ENCODE data around the gene SETD5. TPM values are rescaled to one million over a fixed set of nuclear protein-coding genes. Genes with fewer than 3 reads are reported as not detected.

SETD5 gene
- total RNA-seq, 1 donor from 2014 or later: 167 TPM

GRCh38 chr3:9507586-9508578 lies 110.5 kb downstream of the SETD5 start:
- Histone ChIP-seq H4K20me1 (ENCODE audit: insufficient read depth, low read length) (no peaks in the 10 kb centered on the region), H3K9ac (ENCODE audit: low read length) (no peak overlapping the region), H3K9me3 (ENCODE audit: insufficient read depth, low read depth, low read length) (no peaks in the 10 kb centered on the region), H3K4me2 (ENCODE audit: low read length) (no peak overlapping the region), H3K27ac (ENCODE audit: low read depth, low read length) (no peak overlapping the region), H2AFZ (ENCODE audit: low read depth, low read length) (no peak overlapping the region), H3K4me1 (ENCODE audit: insufficient read depth, low read length) (no peaks in the 10 kb centered on the region), H3K36me3 (ENCODE audit: insufficient read depth, low read length) (no peaks in the 10 kb centered on the region), H3K4me3 (ENCODE audit: insufficient read depth, low read depth, low read length) (no peak overlapping the region), H3K79me2 (ENCODE audit: insufficient read depth, low read length) (no peaks in the 10 kb centered on the region), H3K27me3 (ENCODE audit: insufficient read depth, low read length) (peaks cover 21% of the 10 kb centered on the region)
- no peak for TF ChIP-seq CTCF (IDR thresholded peaks at IDR 0.05; ENCODE audit: insufficient read depth, low read depth, low read length)
- TF ChIP-seq EZH2 (IDR thresholded peaks at IDR 0.05; ENCODE audit: insufficient read depth, low read length): no peak
- no peak for FAIRE-seq
- H3K4me3 Mint-ChIP-seq (ENCODE audit: unreplicated experiment): no peak overlapping the region
- H3K36me3 Mint-ChIP-seq (ENCODE audit: low read depth, unreplicated experiment): no peaks in the 10 kb centered on the region
- no peaks in the 10 kb centered on the region for H3K4me1 Mint-ChIP-seq (ENCODE audit: low read depth, unreplicated experiment)
- H3K9me3 Mint-ChIP-seq (ENCODE audit: unreplicated experiment): no peaks in the 10 kb centered on the region
- H3K27ac Mint-ChIP-seq (ENCODE audit: unreplicated experiment): no peak overlapping the region
- H3K27me3 Mint-ChIP-seq (ENCODE audit: low read depth, unreplicated experiment): peaks cover 30% of the 10 kb centered on the region
- no peak for DNase-seq (ENCODE audit: low read depth)

- H3K27me3 ChIP-seq (ENCODE audit: insufficient read depth, low read length): peaks cover 21% of the 10 kb centered on the region
Observed at GRCh38 chr3:9508781-9509180, 111.4 kb downstream of the SETD5 start.

More at GRCh38 chr3:9508781-9509180, 111.4 kb downstream of the SETD5 start:
- TF ChIP-seq EZH2 (IDR thresholded peaks at IDR 0.05; ENCODE audit: insufficient read depth, low read length) (peak; percentile 74), CTCF (IDR thresholded peaks at IDR 0.05; ENCODE audit: insufficient read depth, low read depth, low read length) (no peak)
- Histone ChIP-seq H3K27ac (ENCODE audit: low read depth, low read length) (no peak overlapping the region), H4K20me1 (ENCODE audit: insufficient read depth, low read length) (no peaks in the 10 kb centered on the region), H3K4me1 (ENCODE audit: insufficient read depth, low read length) (no peaks in the 10 kb centered on the region), H3K79me2 (ENCODE audit: insufficient read depth, low read length) (no peaks in the 10 kb centered on the region), H3K9ac (ENCODE audit: low read length) (no peak overlapping the region), H3K4me3 (ENCODE audit: insufficient read depth, low read depth, low read length) (no peak overlapping the region), H3K36me3 (ENCODE audit: insufficient read depth, low read length) (no peaks in the 10 kb centered on the region), H3K9me3 (ENCODE audit: insufficient read depth, low read depth, low read length) (no peaks in the 10 kb centered on the region), H3K4me2 (ENCODE audit: low read length) (no peak overlapping the region), H2AFZ (ENCODE audit: low read depth, low read length) (no peak overlapping the region)
- H3K4me3 Mint-ChIP-seq (ENCODE audit: unreplicated experiment): no peak overlapping the region
- no peak for DNase-seq (ENCODE audit: low read depth)
- no peak overlapping the region for H3K27ac Mint-ChIP-seq (ENCODE audit: unreplicated experiment)
- FAIRE-seq: no peak
- H3K27me3 Mint-ChIP-seq (ENCODE audit: low read depth, unreplicated experiment): peaks cover 27% of the 10 kb centered on the region
- no peaks in the 10 kb centered on the region for H3K36me3 Mint-ChIP-seq (ENCODE audit: low read depth, unreplicated experiment)
- H3K4me1 Mint-ChIP-seq (ENCODE audit: low read depth, unreplicated experiment): no peaks in the 10 kb centered on the region
- H3K9me3 Mint-ChIP-seq (ENCODE audit: unreplicated experiment): no peaks in the 10 kb centered on the region

All from astrocyte (in vitro differentiated cells and primary cell).